ENCODE measurements around the gene TMEM134. TPM values are rescaled to one million over a fixed set of nuclear protein-coding genes. Genes with fewer than 3 reads are reported as not detected.

TMEM134 gene
- total and polyA plus RNA-seq, 4 donors, result 10.2 to 86.9 (median 63.5) TPM

DNA sequence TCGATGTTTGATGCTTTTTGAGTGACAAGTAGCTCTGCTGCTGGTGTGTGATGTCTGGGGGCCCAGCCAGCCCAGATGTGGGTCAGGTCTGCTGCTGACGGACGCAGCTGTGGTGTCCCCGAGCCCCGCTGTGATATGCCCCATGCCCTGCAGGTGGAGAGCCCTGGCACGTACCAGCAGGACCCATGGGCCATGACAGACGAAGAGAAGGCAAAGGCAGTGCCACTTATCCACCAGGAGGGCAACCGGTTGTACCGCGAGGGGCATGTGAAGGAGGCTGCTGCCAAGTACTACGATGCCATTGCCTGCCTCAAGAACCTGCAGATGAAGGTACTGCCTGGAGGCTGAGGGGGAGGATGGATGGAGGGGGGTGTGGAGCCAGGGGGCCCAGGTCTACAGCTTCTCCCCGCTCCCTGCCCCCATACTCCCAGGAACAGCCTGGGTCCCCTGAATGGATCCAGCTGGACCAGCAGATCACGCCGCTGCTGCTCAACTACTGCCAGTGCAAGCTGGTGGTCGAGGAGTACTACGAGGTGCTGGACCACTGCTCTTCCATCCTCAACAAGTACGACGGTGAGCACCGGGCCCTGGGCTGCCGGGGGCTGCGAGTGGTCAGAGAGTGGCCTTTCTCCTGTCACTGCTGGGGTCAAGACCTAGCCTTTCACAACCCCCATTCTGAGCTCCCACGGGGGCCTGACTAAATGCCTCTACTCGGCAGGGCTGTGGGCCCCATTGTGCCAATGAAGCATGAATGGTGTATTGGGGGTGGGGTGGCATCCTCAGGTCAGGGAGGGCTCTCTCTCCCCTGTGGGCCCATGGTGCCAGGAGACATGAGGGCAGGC, 21.1 kb upstream of the TMEM134 start:
- no peak for TF ChIP-seq FOXA1 (IDR thresholded peaks at IDR 0.05)
- no peak for TF ChIP-seq TAF1 (conservative IDR thresholded peaks at IDR 0.05)
- TF ChIP-seq RXRA (IDR thresholded peaks at IDR 0.05), result no peak
- no peak for TF ChIP-seq HNF4G (IDR thresholded peaks at IDR 0.05)
- TF ChIP-seq, protein P1, sequence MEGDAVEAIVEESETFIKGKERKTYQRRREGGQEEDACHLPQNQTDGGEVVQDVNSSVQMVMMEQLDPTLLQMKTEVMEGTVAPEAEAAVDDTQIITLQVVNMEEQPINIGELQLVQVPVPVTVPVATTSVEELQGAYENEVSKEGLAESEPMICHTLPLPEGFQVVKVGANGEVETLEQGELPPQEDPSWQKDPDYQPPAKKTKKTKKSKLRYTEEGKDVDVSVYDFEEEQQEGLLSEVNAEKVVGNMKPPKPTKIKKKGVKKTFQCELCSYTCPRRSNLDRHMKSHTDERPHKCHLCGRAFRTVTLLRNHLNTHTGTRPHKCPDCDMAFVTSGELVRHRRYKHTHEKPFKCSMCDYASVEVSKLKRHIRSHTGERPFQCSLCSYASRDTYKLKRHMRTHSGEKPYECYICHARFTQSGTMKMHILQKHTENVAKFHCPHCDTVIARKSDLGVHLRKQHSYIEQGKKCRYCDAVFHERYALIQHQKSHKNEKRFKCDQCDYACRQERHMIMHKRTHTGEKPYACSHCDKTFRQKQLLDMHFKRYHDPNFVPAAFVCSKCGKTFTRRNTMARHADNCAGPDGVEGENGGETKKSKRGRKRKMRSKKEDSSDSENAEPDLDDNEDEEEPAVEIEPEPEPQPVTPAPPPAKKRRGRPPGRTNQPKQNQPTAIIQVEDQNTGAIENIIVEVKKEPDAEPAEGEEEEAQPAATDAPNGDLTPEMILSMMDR (IDR thresholded peaks at IDR 0.05; ENCODE audit: low read depth, low read length, missing input control), result no peak
- TF ChIP-seq, protein P2, sequence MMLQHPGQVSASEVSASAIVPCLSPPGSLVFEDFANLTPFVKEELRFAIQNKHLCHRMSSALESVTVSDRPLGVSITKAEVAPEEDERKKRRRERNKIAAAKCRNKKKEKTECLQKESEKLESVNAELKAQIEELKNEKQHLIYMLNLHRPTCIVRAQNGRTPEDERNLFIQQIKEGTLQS (IDR thresholded peaks at IDR 0.05), result no peak
- no peak for TF ChIP-seq GABPA (IDR thresholded peaks at IDR 0.05 in 1 of 2, conservative IDR thresholded peaks at IDR 0.05 in 1 of 2)
- TF ChIP-seq, protein P3, sequence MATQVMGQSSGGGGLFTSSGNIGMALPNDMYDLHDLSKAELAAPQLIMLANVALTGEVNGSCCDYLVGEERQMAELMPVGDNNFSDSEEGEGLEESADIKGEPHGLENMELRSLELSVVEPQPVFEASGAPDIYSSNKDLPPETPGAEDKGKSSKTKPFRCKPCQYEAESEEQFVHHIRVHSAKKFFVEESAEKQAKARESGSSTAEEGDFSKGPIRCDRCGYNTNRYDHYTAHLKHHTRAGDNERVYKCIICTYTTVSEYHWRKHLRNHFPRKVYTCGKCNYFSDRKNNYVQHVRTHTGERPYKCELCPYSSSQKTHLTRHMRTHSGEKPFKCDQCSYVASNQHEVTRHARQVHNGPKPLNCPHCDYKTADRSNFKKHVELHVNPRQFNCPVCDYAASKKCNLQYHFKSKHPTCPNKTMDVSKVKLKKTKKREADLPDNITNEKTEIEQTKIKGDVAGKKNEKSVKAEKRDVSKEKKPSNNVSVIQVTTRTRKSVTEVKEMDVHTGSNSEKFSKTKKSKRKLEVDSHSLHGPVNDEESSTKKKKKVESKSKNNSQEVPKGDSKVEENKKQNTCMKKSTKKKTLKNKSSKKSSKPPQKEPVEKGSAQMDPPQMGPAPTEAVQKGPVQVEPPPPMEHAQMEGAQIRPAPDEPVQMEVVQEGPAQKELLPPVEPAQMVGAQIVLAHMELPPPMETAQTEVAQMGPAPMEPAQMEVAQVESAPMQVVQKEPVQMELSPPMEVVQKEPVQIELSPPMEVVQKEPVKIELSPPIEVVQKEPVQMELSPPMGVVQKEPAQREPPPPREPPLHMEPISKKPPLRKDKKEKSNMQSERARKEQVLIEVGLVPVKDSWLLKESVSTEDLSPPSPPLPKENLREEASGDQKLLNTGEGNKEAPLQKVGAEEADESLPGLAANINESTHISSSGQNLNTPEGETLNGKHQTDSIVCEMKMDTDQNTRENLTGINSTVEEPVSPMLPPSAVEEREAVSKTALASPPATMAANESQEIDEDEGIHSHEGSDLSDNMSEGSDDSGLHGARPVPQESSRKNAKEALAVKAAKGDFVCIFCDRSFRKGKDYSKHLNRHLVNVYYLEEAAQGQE (IDR thresholded peaks at IDR 0.05), result no peak
- no peak for TF ChIP-seq SP1 (IDR thresholded peaks at IDR 0.05)
- 93% methylated on average over 23 of the region's 23 CpGs for WGBS
- no peak for DNase-seq (ENCODE audit: low spot score)
- Histone ChIP-seq H3K9me3 (ENCODE audit: control insufficient read depth in 4 of 4, low read length in 3 of 4) (no peaks in the 10 kb centered on the region), H3K27me3 (ENCODE audit: control insufficient read depth in 4 of 4, insufficient read depth in 4 of 4, low read length in 3 of 4) (no peaks in the 10 kb centered on the region), H3K27ac (ENCODE audit: low read depth in 1 of 2, low read length in 2 of 2) (no peak overlapping the region), H3K4me1 (ENCODE audit: control insufficient read depth in 4 of 4, insufficient read depth in 4 of 4, low read length in 3 of 4) (peaks cover 0 to 5% (median 3%) of the 10 kb centered on the region in 4 donors), H3K9ac (ENCODE audit: low read depth in 1 of 2, low read length in 2 of 2) (no peak overlapping the region), H3K4me3 (ENCODE audit: low read depth in 1 of 3, low read length in 3 of 3) (no peak overlapping the region), H3K36me3 (ENCODE audit: control insufficient read depth in 4 of 4, insufficient read depth in 3 of 4, low read depth in 1 of 4, low read length in 3 of 4) (peaks cover 4 to 44% (median 17%) of the 10 kb centered on the region in 4 donors)

DNA sequence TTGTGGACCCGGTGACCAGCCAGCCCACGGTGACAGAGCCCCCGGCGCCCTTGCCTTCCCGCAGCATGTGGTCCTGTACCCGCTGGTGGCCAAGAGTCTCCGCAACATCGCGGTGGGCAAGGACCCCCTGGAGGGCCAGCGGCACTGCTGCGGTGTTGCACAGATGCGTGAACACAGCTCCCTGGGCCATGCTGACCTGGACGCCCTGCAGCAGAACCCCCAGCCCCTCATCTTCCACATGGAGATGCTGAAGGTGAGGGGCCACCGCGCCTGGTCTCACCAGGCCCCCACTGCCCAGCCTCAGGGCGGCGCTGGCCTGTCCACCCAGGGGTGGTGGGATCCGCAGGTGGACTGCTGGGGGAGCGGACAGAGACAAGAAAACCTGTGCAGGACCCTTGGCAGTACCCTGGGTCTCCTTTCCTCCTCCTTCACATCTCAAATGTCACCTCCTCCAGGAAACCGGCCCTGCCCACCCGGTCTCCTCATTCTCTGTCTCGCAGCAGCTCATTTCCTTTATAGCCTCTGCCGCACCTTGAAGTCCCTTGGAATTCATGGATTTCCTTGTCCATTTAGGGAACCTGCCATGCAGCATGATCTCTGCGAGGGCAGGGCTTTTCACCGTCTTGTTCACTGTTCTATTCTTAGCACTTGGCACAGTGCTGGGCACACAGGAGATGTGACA, 20.3 kb upstream of the TMEM134 start:
- no peak overlapping the region for H3K4me3 ChIP-seq (ENCODE audit: low read depth in 1 of 3, low read length in 3 of 3)
- H3K27me3 ChIP-seq (ENCODE audit: control insufficient read depth in 4 of 4, insufficient read depth in 4 of 4, low read length in 3 of 4), result no peaks in the 10 kb centered on the region
- DNase-seq (ENCODE audit: low spot score), result no peak
- no peak overlapping the region for H3K27ac ChIP-seq (ENCODE audit: low read depth in 1 of 2, low read length in 2 of 2)
- H3K4me1 ChIP-seq (ENCODE audit: control insufficient read depth in 4 of 4, insufficient read depth in 4 of 4, low read length in 3 of 4), result peaks cover 0 to 8% (median 5%) of the 10 kb centered on the region in 4 donors
- no peak overlapping the region for H3K9ac ChIP-seq (ENCODE audit: low read depth in 1 of 2, low read length in 2 of 2)
- 87% methylated on average over 25 of the region's 25 CpGs for WGBS
- H3K36me3 ChIP-seq (ENCODE audit: control insufficient read depth in 4 of 4, insufficient read depth in 3 of 4, low read depth in 1 of 4, low read length in 3 of 4), result peaks cover 6 to 43% (median 17%) of the 10 kb centered on the region in 4 donors
- H3K9me3 ChIP-seq (ENCODE audit: control insufficient read depth in 4 of 4, low read length in 3 of 4), result no peaks in the 10 kb centered on the region
- TF ChIP-seq, protein P4, sequence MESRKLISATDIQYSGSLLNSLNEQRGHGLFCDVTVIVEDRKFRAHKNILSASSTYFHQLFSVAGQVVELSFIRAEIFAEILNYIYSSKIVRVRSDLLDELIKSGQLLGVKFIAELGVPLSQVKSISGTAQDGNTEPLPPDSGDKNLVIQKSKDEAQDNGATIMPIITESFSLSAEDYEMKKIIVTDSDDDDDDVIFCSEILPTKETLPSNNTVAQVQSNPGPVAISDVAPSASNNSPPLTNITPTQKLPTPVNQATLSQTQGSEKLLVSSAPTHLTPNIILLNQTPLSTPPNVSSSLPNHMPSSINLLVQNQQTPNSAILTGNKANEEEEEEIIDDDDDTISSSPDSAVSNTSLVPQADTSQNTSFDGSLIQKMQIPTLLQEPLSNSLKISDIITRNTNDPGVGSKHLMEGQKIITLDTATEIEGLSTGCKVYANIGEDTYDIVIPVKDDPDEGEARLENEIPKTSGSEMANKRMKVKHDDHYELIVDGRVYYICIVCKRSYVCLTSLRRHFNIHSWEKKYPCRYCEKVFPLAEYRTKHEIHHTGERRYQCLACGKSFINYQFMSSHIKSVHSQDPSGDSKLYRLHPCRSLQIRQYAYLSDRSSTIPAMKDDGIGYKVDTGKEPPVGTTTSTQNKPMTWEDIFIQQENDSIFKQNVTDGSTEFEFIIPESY (IDR thresholded peaks at IDR 0.05), result no peak
- TF ChIP-seq, protein P1 (IDR thresholded peaks at IDR 0.05; ENCODE audit: low read depth, low read length, missing input control), result no peak
- TF ChIP-seq SP1 (IDR thresholded peaks at IDR 0.05), result no peak
- no peak for TF ChIP-seq FOXA2 (IDR thresholded peaks at IDR 0.05)
- no peak for TF ChIP-seq TAF1 (conservative IDR thresholded peaks at IDR 0.05)
- no peak for TF ChIP-seq JUND (IDR thresholded peaks at IDR 0.05)
- TF ChIP-seq HNF4A (conservative IDR thresholded peaks at IDR 0.05), result no peak
- no peak for TF ChIP-seq YY1 (IDR thresholded peaks at IDR 0.05)
- no peak for TF ChIP-seq EGR1 (IDR thresholded peaks at IDR 0.05; ENCODE audit: low read depth in 2 of 2)
- no peak for TF ChIP-seq RAD21 (IDR thresholded peaks at IDR 0.05)
- TF ChIP-seq, protein P2 (IDR thresholded peaks at IDR 0.05), result no peak
- TF ChIP-seq NR2F2 (IDR thresholded peaks at IDR 0.05), result no peak
- TF ChIP-seq FOXA1 (IDR thresholded peaks at IDR 0.05), result no peak
